Stimulated activated CD4-positive, alpha-beta T cell treated with anti-CD3 and anti-CD28 coated beads, TNF-alpha, amount 100 ng/mL, for 24 hours (primary cell): Measurements from ENCODE around the gene MAP2K6.

Experiments
- DNase-seq, 3 experiments: peaks; one replicate each; pipeline ENCODE4 v3.0.0-alpha.2; 2020; ENCODE audit warnings: low read depth in 3 of 3

Gene MAP2K6

GRCh38 chr17:69578385-69578936 is 164.0 kb downstream of the MAP2K6 start:
- no peak for DNase-seq

GRCh38 chr17:69579961-69580677 is 165.6 kb downstream of the MAP2K6 start:
- no peak for DNase-seq

- DNase-seq: no peak
These were observed 166.8 kb downstream of the MAP2K6 start for GRCh38 chr17:69581061-69581961.

- DNase-seq: no peak
These were observed 173.8 kb downstream of the MAP2K6 start for GRCh38 chr17:69588316-69588715.

GRCh38 chr17:69588827-69589239 is 174.3 kb downstream of the MAP2K6 start:
- DNase-seq: no peak

- DNase-seq: no peak
These were observed 176.2 kb downstream of the MAP2K6 start for GRCh38 chr17:69590671-69591070.

GRCh38 chr17:69592692-69593350 is 178.3 kb downstream of the MAP2K6 start:
- DNase-seq: no peak

GRCh38 chr17:69593351-69593715 is 178.8 kb downstream of the MAP2K6 start:
- no peak for DNase-seq

GRCh38 chr17:69593716-69594115 is 179.2 kb downstream of the MAP2K6 start:
- DNase-seq: no peak

GRCh38 chr17:69594641-69595040 is 180.1 kb downstream of the MAP2K6 start:
- DNase-seq: no peak

- DNase-seq: no peak
These were observed 181.6 kb downstream of the MAP2K6 start for GRCh38 chr17:69596141-69596540.

- no peak for DNase-seq
These were observed 183.6 kb downstream of the MAP2K6 start for GRCh38 chr17:69597898-69598692.

GRCh38 chr17:69602972-69603371 is 188.5 kb downstream of the MAP2K6 start:
- DNase-seq: no peak
